Body of pancreas (tissue), 4 donors: Measurements from ENCODE around the gene GRIA4. TPM values are rescaled to one million over a fixed set of nuclear protein-coding genes. Genes with fewer than 3 reads are reported as not detected.

Experiments
- ATAC-seq: fragments of 150-250 bp; one replicate; pipeline ENCODE4 v1.9.1; 2016
- DNase-seq, 4 donors: peaks; one replicate each; pipeline ENCODE4 v3.0.0-alpha.2; 2019
- H3K27ac ChIP-seq, 4 donors: fragments of 200-600 bp; sonication (generic); 1 replicate in 3 of 4; 2 replicates in 1 of 4; pipeline versions ENCODE4 v1.5.1 to v1.6.1; 2016 to 2019; ENCODE audit warnings: mild to moderate bottlenecking in 1 of 4, mixed read lengths in 1 of 4, moderate library complexity in 1 of 4
- H3K27me3 ChIP-seq, 2 donors: fragments of 200-600 bp; sonication (generic); one replicate each; pipeline ENCODE4 v1.6.0; 2016; ENCODE audit warnings: mild to moderate bottlenecking in 1 of 2
- H3K36me3 ChIP-seq, 2 donors: fragments of 200-600 bp; sonication (generic); replicated peaks in 1 of 2; 2 replicates each; pipeline ENCODE4 v1.5.1; 2016; ENCODE audit warnings: low read depth in 2 of 2; ENCODE audit not compliant: insufficient read depth in 1 of 2
- H3K4me1 ChIP-seq: fragments of 200-600 bp; sonication (generic); one replicate; pipeline ENCODE4 v1.6.0; 2016
- H3K4me3 ChIP-seq, 2 donors: fragments of 200-600 bp; sonication (generic); 1 replicate in 1 of 2; 2 replicates in 1 of 2; pipeline ENCODE4 v1.5.1; 2016 to 2019
- H3K9me3 ChIP-seq, 3 donors: fragments of 200-600 bp; sonication (generic); 1 replicate in 2 of 3; 2 replicates in 1 of 3; pipeline ENCODE4 v1.5.1; 2016
- POLR2A ChIP-seq, 3 donors: fragments of 450-650 bp; IDR thresholded peaks; one replicate each; pipeline ENCODE4 v1.6.1; 2016; ENCODE audit warnings: antibody characterized with exemption in 3 of 3, mild to moderate bottlenecking in 2 of 3
- WGBS, 2 donors: methylation state at CpG; one replicate each; pipeline ENCODE4 v1.1.5; 2017; 5-methylcytosine and 5-hydroxymethylcytosine counted together
- intact Hi-C: fragments of 100-400 bp; cut with DNase I; formaldehyde crosslinking; loops from one replicate; pipeline ENCODE4 v1.15.1; 2023
- total RNA-seq, 2 donors: library from RNA; depleted of rRNA; stranded (reverse); fragments of >200 nt; gene quantifications; one replicate each; pipeline ENCODE4 v1.1.0, GENCODE V29; 2016
- TF ChIP-seq, protein P1 (sequence below), 7 experiments: fragments of 450-650 bp in 4 of 7; fragments of 200-600 bp in 3 of 7; sonication (generic) in 3 of 7; IDR thresholded peaks; one replicate each; pipeline ENCODE4 v1.5.1; 2016 to 2019; ENCODE audit warnings: antibody characterized with exemption in 7 of 7

The GRIA4 gene
- total RNA-seq, 2 donors from 2014 or later: 0.26 TPM; not detected in 1

DNA sequence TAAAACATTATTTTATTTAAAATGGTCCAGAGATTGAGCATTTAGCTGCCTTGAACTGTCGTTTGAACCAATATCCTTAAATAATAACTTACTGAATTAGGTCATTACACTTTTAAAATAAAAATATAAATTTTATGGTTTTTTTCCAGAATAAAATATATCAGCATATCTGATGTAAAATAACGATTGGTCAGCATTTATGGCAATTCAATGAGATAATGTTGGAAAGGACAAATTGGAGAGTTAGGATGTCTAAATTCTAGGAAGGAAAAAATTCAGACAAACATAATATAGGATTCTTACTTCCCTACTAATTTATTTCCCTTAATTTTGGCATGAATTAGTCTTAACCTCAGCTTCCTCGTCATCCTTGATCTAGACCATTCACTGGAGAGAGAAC lies 113.4 kb downstream of the GRIA4 start:
- Histone ChIP-seq H3K27ac (no peak overlapping the region), H3K4me1 (no peaks in the 10 kb centered on the region), H3K36me3 (no peaks in the 10 kb centered on the region), H3K9me3 (peaks cover 0 to 9% (median 0%) of the 10 kb centered on the region in 3 donors), H3K27me3 (no peaks in the 10 kb centered on the region), H3K4me3 (no peak overlapping the region)
- TF ChIP-seq, protein P1, sequence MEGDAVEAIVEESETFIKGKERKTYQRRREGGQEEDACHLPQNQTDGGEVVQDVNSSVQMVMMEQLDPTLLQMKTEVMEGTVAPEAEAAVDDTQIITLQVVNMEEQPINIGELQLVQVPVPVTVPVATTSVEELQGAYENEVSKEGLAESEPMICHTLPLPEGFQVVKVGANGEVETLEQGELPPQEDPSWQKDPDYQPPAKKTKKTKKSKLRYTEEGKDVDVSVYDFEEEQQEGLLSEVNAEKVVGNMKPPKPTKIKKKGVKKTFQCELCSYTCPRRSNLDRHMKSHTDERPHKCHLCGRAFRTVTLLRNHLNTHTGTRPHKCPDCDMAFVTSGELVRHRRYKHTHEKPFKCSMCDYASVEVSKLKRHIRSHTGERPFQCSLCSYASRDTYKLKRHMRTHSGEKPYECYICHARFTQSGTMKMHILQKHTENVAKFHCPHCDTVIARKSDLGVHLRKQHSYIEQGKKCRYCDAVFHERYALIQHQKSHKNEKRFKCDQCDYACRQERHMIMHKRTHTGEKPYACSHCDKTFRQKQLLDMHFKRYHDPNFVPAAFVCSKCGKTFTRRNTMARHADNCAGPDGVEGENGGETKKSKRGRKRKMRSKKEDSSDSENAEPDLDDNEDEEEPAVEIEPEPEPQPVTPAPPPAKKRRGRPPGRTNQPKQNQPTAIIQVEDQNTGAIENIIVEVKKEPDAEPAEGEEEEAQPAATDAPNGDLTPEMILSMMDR (IDR thresholded peaks at IDR 0.05): no peak
- TF ChIP-seq POLR2A (IDR thresholded peaks at IDR 0.05): no peak
- no peak for DNase-seq
- WGBS, 2 donors: 56 to 67% methylated on average over 3 of the region's 3 CpGs
- ATAC-seq: no peak
- intact Hi-C loops: no loop called here

DNA sequence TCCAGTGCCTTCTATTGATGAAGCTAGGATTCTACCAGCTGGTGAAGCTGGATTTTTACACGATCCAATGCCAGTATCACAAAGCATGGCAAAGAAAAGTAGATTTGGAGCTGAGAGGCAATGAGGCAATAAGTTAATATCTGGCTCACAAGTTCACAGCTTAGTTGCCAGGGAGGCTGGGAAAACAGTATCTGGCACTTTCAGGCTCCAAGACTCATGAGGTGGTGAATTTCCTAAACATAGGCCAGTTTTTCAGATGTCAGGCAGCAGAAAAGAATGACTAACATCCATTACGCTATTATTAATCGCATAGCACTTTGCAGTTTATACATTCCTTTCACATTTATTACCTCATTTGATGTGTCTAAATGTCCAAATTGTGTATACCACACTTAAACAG lies 122.7 kb downstream of the GRIA4 start:
- no peak for TF ChIP-seq POLR2A (IDR thresholded peaks at IDR 0.05)
- TF ChIP-seq, protein P1 (IDR thresholded peaks at IDR 0.05): no peak
- no peak for DNase-seq

DNA sequence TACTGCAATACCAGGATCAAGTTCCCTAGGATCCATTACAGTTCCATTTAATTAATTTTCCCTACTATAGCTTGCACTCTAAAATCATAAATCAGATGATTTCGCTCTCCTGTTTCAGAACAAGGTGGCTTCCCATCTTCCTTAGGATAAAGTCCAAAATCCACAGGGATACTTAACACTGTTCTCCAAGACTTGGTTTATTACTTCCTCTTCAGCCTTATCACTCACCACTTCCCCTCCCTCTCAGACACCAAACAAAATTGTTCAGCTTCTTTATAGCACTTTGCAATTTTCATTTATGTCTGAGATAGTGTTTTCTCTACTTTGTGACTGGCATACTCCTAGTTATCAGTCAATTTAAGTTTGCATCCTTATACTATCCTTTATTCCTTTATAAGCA lies 124.6 kb downstream of the GRIA4 start:
- ATAC-seq: no peak
- WGBS, 2 donors: 61 to 71% methylated on average over 1 of the region's 1 CpG

More for the DNA sequence above, 122.7 kb downstream of the GRIA4 start:
- WGBS, 2 donors: 83% methylated on average over 3 of the region's 3 CpGs
- Histone ChIP-seq H3K36me3 (no peaks in the 10 kb centered on the region), H3K4me3 (no peak overlapping the region), H3K9me3 (no peaks in the 10 kb centered on the region), H3K27ac (no peak overlapping the region), H3K27me3 (no peaks in the 10 kb centered on the region), H3K4me1 (no peaks in the 10 kb centered on the region)
- ATAC-seq: no peak
- intact Hi-C loops: no loop called here

DNA sequence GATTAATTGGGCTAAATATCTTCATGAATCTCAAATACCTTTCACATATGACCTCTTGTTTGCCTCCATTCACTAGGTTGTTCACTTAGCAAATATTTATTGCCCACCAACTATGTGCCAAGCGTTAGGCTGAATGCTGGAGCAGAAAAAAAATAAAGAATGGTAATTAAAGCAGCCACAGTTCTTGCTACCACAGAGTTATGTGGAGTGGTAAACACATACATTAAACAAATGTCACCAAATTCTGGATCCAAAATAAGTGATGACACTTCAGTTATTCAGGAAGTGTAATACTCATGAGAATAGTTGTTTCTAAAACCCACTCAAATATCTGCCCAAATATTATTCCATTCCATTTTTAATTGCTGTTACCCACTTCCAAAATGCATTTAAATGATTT lies 128.4 kb downstream of the GRIA4 start:
- no peak for TF ChIP-seq POLR2A (IDR thresholded peaks at IDR 0.05)
- TF ChIP-seq, protein P1 (IDR thresholded peaks at IDR 0.05): no peak
- ATAC-seq: no peak
- no peaks in the 10 kb centered on the region for H3K9me3 ChIP-seq
- no peaks in the 10 kb centered on the region for H3K36me3 ChIP-seq
- 42 to 69% methylated on average over 1 of the region's 1 CpG for whole genome bisulfite sequencing, 2 donors
- no peak overlapping the region for H3K4me3 ChIP-seq
- DNase-seq: no peak
- no peaks in the 10 kb centered on the region for H3K4me1 ChIP-seq
- no peaks in the 10 kb centered on the region for H3K27me3 ChIP-seq
- intact Hi-C loops: no loop called here
- H3K27ac ChIP-seq: no peak overlapping the region

More for the DNA sequence above, 124.6 kb downstream of the GRIA4 start:
- intact Hi-C loops: no loop called here
- DNase-seq: no peak
- Histone ChIP-seq H3K4me3 (no peak overlapping the region), H3K27me3 (no peaks in the 10 kb centered on the region), H3K4me1 (no peaks in the 10 kb centered on the region), H3K36me3 (no peaks in the 10 kb centered on the region), H3K9me3 (no peaks in the 10 kb centered on the region), H3K27ac (no peak overlapping the region)
- TF ChIP-seq, protein P1 (IDR thresholded peaks at IDR 0.05): no peak
- no peak for TF ChIP-seq POLR2A (IDR thresholded peaks at IDR 0.05)

DNA sequence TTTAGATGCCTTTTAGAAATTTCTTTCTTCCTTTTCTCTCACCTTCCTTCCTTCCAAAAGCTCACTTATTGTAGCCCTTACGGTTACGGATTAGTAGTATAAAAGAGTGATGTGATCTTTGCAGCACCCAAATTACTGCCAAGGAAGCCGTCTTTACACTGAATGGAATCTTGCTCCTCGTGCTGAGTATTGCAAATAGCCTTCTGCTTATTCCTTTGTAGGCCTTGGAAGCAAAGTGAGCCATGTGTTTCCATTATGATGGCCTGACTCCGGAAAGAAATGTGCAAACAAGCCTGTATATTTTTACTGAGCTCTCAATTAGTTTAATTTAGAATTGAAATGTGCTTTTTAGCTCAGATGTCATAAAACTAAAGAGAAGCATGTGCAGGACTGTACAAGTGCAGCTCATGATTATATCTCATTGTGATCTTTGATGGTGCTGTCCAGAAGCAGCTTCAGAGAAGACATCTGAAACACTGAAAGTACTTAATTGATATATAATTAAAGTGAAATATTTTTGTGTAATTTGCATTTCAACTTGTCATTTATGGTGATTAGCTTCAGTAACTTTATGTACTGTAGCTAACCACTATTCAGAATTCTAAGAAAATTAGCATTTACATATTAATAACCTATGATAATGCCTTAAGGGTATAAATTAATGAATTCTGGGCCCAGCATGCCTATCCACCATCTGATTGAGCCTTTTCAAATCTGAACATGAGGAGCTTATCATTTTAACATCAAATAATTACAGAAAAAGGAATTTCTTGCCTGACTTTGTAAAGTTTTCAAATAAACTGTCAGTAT lies 129.3 kb downstream of the GRIA4 start:
- H3K27me3 ChIP-seq: no peaks in the 10 kb centered on the region
- H3K27ac ChIP-seq: no peak overlapping the region
- no peak overlapping the region for H3K4me3 ChIP-seq
- intact Hi-C loops: no loop called here
- no peaks in the 10 kb centered on the region for H3K36me3 ChIP-seq
- no peak for ATAC-seq
- no peaks in the 10 kb centered on the region for H3K4me1 ChIP-seq
- TF ChIP-seq, protein P1 (IDR thresholded peaks at IDR 0.05): no peak
- TF ChIP-seq POLR2A (IDR thresholded peaks at IDR 0.05): no peak
- WGBS, 2 donors: 72 to 77% methylated on average over 5 of the region's 5 CpGs
- no peak for DNase-seq
- no peaks in the 10 kb centered on the region for H3K9me3 ChIP-seq
